ENCODE measurements around the gene MAP4K2. TPM values are rescaled to one million over a fixed set of nuclear protein-coding genes. Genes with fewer than 3 reads are reported as not detected.

The MAP4K2 gene
- total and polyA plus RNA-seq, 4 donors, result 15.0 to 41.8 (median 23.8) TPM

GRCh38 chr11:64778473-64779298, 24.3 kb downstream of the MAP4K2 start, which contains the start of gene SF1:
TSS of gene SF1 (minus strand) at chr11:64778542. CDS start at chr11:64778392, 150 bp downstream.
- Histone ChIP-seq H3K27ac (ENCODE audit: low read depth in 1 of 2, low read length in 1 of 2) (peak within 1 kb of the TSS; percentile 100), H3K4me3 (peak within 1 kb of the TSS; percentile 98), H3K9me3 (ENCODE audit: control insufficient read depth in 4 of 4, insufficient read depth in 3 of 4, low read length in 3 of 4) (no peaks in the 10 kb centered on the region), H3K27me3 (ENCODE audit: control insufficient read depth in 3 of 3, insufficient read depth in 3 of 3, low read length in 2 of 3) (no peaks in the 10 kb centered on the region), H3K4me1 (ENCODE audit: control insufficient read depth in 5 of 5, insufficient read depth in 5 of 5, low read length in 5 of 5) (peaks cover 2 to 20% (median 11%) of the 10 kb centered on the region in 5 donors), H3K36me3 (ENCODE audit: control insufficient read depth in 4 of 4, insufficient read depth in 4 of 4, low read length in 4 of 4) (peaks cover 14 to 30% (median 24%) of the 10 kb centered on the region in 4 donors), H3K9ac (ENCODE audit: insufficient read depth in 1 of 2, low read length in 2 of 2) (peak within 1 kb of the TSS; percentile 42 to 96)
- TF ChIP-seq CTCF (IDR thresholded peaks at IDR 0.05; ENCODE audit: control extremely low read depth, extremely low read depth), result no peak
- DNase-seq, result peak; percentile 100
- ATAC-seq (ENCODE audit: insufficient read depth, low FRiP score), result peak; percentile 91
- 0 to 1% methylated on average over 76 to 80 of the region's 80 CpGs for WGBS, 2 donors

GRCh38 chr11:64778223-64778472, 24.9 kb downstream of the MAP4K2 start:
- no peak for ATAC-seq (ENCODE audit: insufficient read depth, low FRiP score)
- Histone ChIP-seq H3K4me1 (ENCODE audit: control insufficient read depth in 5 of 5, insufficient read depth in 5 of 5, low read length in 5 of 5) (peaks cover 2 to 22% (median 11%) of the 10 kb centered on the region in 5 donors), H3K36me3 (ENCODE audit: control insufficient read depth in 4 of 4, insufficient read depth in 4 of 4, low read length in 4 of 4) (peaks cover 14 to 36% (median 29%) of the 10 kb centered on the region in 4 donors), H3K27me3 (ENCODE audit: control insufficient read depth in 3 of 3, insufficient read depth in 3 of 3, low read length in 2 of 3) (no peaks in the 10 kb centered on the region), H3K9me3 (ENCODE audit: control insufficient read depth in 4 of 4, insufficient read depth in 3 of 4, low read length in 3 of 4) (no peaks in the 10 kb centered on the region), H3K9ac (ENCODE audit: insufficient read depth in 1 of 2, low read length in 2 of 2) (peak overlapping the region in 1 of 2 donors; percentile 40), H3K4me3 (peak overlapping the region; percentile 93), H3K27ac (ENCODE audit: low read depth in 1 of 2, low read length in 1 of 2) (peak overlapping the region; percentile 100)
- 0 to 1% methylated on average over 7 to 28 of the region's 28 CpGs for WGBS, 2 donors
- DNase-seq, result no peak
- TF ChIP-seq CTCF (IDR thresholded peaks at IDR 0.05; ENCODE audit: control extremely low read depth, extremely low read depth), result no peak

- H3K36me3 ChIP-seq (ENCODE audit: control insufficient read depth in 4 of 4, insufficient read depth in 4 of 4, low read length in 4 of 4), result peaks cover 18 to 40% (median 35%) of the 10 kb centered on the region in 4 donors
- no peaks in the 10 kb centered on the region for H3K27me3 ChIP-seq (ENCODE audit: control insufficient read depth in 3 of 3, insufficient read depth in 3 of 3, low read length in 2 of 3)
- 0% methylated on average over 51 to 98 of the region's 98 CpGs for WGBS, 2 donors
- peak; percentile 21 for ATAC-seq (ENCODE audit: insufficient read depth, low FRiP score)
- peak overlapping the region in 1 of 2 donors; percentile 76 for H3K9ac ChIP-seq (ENCODE audit: insufficient read depth in 1 of 2, low read length in 2 of 2)
- H3K27ac ChIP-seq (ENCODE audit: low read depth in 1 of 2, low read length in 1 of 2), result peak overlapping the region; percentile 100
- no peaks in the 10 kb centered on the region for H3K9me3 ChIP-seq (ENCODE audit: control insufficient read depth in 4 of 4, insufficient read depth in 3 of 4, low read length in 3 of 4)
- H3K4me1 ChIP-seq (ENCODE audit: control insufficient read depth in 5 of 5, insufficient read depth in 5 of 5, low read length in 5 of 5), result peaks cover 4 to 26% (median 11%) of the 10 kb centered on the region in 5 donors
- peak; percentile 88 to 93 (median 90) for DNase-seq
- no peak for TF ChIP-seq CTCF (IDR thresholded peaks at IDR 0.05; ENCODE audit: control extremely low read depth, extremely low read depth)
- peak overlapping the region; percentile 98 for H3K4me3 ChIP-seq
Measured at GRCh38 chr11:64777449-64778222, 25.4 kb downstream of the MAP4K2 start.

Measured in lung (tissue), 12 donors.